GM12878 (cell line): ENCODE measurements around the gene YWHAQ. TPM values are rescaled to one million over a fixed set of nuclear protein-coding genes. Genes with fewer than 3 reads are reported as not detected.

Source experiments
- ATAC-seq: fragments of 200-7000 bp; cut with Tn5 transposase; 3 replicates; pipeline ENCODE4 v1.9.1; 2020; ENCODE audit warnings: mild to moderate bottlenecking, moderate library complexity
- BruUV-seq: library from RNA; stranded (reverse); fragments of 400-500 nt; replicated peaks from 2 replicates; lab custom pipeline; 2021; lab: Mats Ljungman, UMichigan
- CTCF ChIA-PET: fragments of 300-600 bp; sonication (Branson Sonifier 250); formaldehyde crosslinking; extraction: SDS; loops from one replicate; lab custom pipeline; 2021; ENCODE audit warnings: inconsistent platforms; lab: Yijun Ruan, JAX
- POLR2A ChIA-PET: fragments of 350-600 bp; formaldehyde crosslinking; extraction: SDS; loops from one replicate; lab custom pipeline; 2021; ENCODE audit warnings: inconsistent platforms; lab: Charles Lee
- RAD21 ChIA-PET: fragments of 300-600 bp; sonication (Branson Sonifier 250); formaldehyde crosslinking; loops from one replicate; lab custom pipeline; 2023; ENCODE audit warnings: antibody characterized with exemption; ENCODE audit not compliant: unreplicated experiment; lab: Charles Lee
- SMC1A ChIA-PET: fragments of 300-600 bp; sonication (Branson Sonifier 250); formaldehyde crosslinking; loops from one replicate; lab custom pipeline; 2023; ENCODE audit not compliant: unreplicated experiment, uncharacterized antibody; lab: Charles Lee
- DNase-seq: peaks from one replicate; pipeline ENCODE4 v3.0.0-alpha.2; 2011; ENCODE audit warnings: low read depth, low spot score
- FAIRE-seq: peaks from 3 replicates; lab custom pipeline; 2011; peaks lifted over from hg19 to GRCh38; lab: Jason Lieb, UNC
- H2AFZ ChIP-seq: 2 replicates; pipeline ENCODE4 v1.6.0; 2011; ENCODE audit warnings: low read depth, low read length, control low read depth; ENCODE audit not compliant: control insufficient read depth
- H3K27ac ChIP-seq: 2 replicates; pipeline ENCODE4 v1.5.1; 2011; ENCODE audit warnings: control low read depth; ENCODE audit not compliant: control insufficient read depth, insufficient read depth
- H3K27me3 ChIP-seq, 2 experiments: replicated peaks in 1 of 2; 2 replicates each; pipeline versions ENCODE4 v1.6.0 to v1.6.1; 2011; ENCODE audit warnings: low read length in 1 of 2; ENCODE audit not compliant: control insufficient read depth in 2 of 2, insufficient read depth in 2 of 2
- H3K36me3 ChIP-seq, 2 experiments: 2 replicates each; pipeline ENCODE4 v1.5.1; 2011; ENCODE audit warnings: low read length in 1 of 2; ENCODE audit not compliant: control insufficient read depth in 2 of 2, insufficient read depth in 2 of 2
- H3K4me1 ChIP-seq: 2 replicates; pipeline ENCODE4 v1.6.1; 2011; ENCODE audit warnings: mild to moderate bottlenecking, low read length, moderate library complexity, mixed read lengths; ENCODE audit not compliant: control insufficient read depth, insufficient read depth
- H3K4me2 ChIP-seq: 2 replicates; pipeline ENCODE4 v1.6.0; 2011; ENCODE audit warnings: control low read depth; ENCODE audit not compliant: control insufficient read depth, insufficient read depth
- H3K4me3 ChIP-seq: fragments of 200-600 bp; sonication (generic); 2 replicates; pipeline ENCODE4 v1.5.1; 2016
- H3K79me2 ChIP-seq: 2 replicates; pipeline ENCODE4 v1.6.0; 2011; ENCODE audit warnings: low read length; ENCODE audit not compliant: control insufficient read depth, insufficient read depth
- H3K9ac ChIP-seq: 2 replicates; pipeline ENCODE4 v1.8.0; 2011; ENCODE audit warnings: low read length, control low read depth, mixed read lengths; ENCODE audit not compliant: control insufficient read depth, insufficient read depth
- H3K9me3 ChIP-seq: replicated peaks from 3 replicates; pipeline ENCODE4 v1.5.1; 2011; ENCODE audit warnings: mild to moderate bottlenecking, low read length; ENCODE audit not compliant: control insufficient read depth, insufficient read depth
- H4K20me1 ChIP-seq: 2 replicates; pipeline ENCODE4 v1.6.0; 2011; ENCODE audit not compliant: control insufficient read depth, insufficient read depth
- CBX3 ChIP-seq: fragments of 200-600 bp; sonication (generic); IDR thresholded peaks from 2 replicates; pipeline ENCODE4 v1.6.1; 2016; ENCODE audit warnings: low read depth, borderline replicate concordance
- CHD1 ChIP-seq: IDR thresholded peaks from 2 replicates; pipeline ENCODE4 v1.6.1; 2012; ENCODE audit warnings: low read depth, low read length, improper control_type of control experiment
- DPF2 ChIP-seq: fragments of 450-650 bp; IDR thresholded peaks from 2 replicates; pipeline ENCODE4 v1.6.1; 2017; ENCODE audit warnings: mild to moderate bottlenecking
- PRDM15 ChIP-seq: fragments of 450-650 bp; formaldehyde crosslinking; IDR thresholded peaks from 2 replicates; pipeline ENCODE4 v1.4.0; 2020; ENCODE audit warnings: mild to moderate bottlenecking, moderate library complexity
- RBBP5 ChIP-seq: fragments of 200-600 bp; sonication (generic); conservative IDR thresholded peaks from 2 replicates; pipeline ENCODE4 v1.6.1; 2016
- TAF1 ChIP-seq: IDR thresholded peaks from 2 replicates; pipeline ENCODE4 v1.6.1; 2011; ENCODE audit warnings: mild to moderate bottlenecking, low read depth, low read length, borderline replicate concordance
- TCF12 ChIP-seq: IDR thresholded peaks from 2 replicates; pipeline ENCODE4 v1.6.1; 2011; ENCODE audit warnings: low read depth, mild to moderate bottlenecking, low read length
- TCF3 ChIP-seq: IDR thresholded peaks from 2 replicates; pipeline ENCODE4 v1.6.1; 2012; ENCODE audit warnings: low read depth, mild to moderate bottlenecking, low read length, borderline replicate concordance; ENCODE audit not compliant: insufficient read depth
- ZNF592 ChIP-seq: fragments of 450-650 bp; IDR thresholded peaks from 2 replicates; pipeline ENCODE4 v1.6.1; 2017; ENCODE audit warnings: mild to moderate bottlenecking, moderate library complexity
- WGBS: methylation state at CpG from one replicate; pipeline ENCODE4 v1.1.6; 2016; ENCODE audit warnings: low lambda C conversion rate; ENCODE audit not compliant: insufficient replicate concordance, insufficient coverage; ENCODE audit errors: missing lambda C conversion rate; 5-methylcytosine and 5-hydroxymethylcytosine counted together
- in situ Hi-C: fragments of 300-500 bp; cut with MboI; formaldehyde crosslinking; loops from 9 replicates; pipeline ENCODE4 v1.14.3; 2018; ENCODE audit warnings: mixed read lengths
- intact Hi-C: fragments of 100-400 bp; cut with micrococcal nuclease; formaldehyde crosslinking; loops from one replicate; pipeline ENCODE4 v1.14.2; 2022; ENCODE audit not compliant: unreplicated experiment
- polyA plus RNA-seq, 11 experiments: library from polyadenylated mRNA; depleted of rRNA in 4 of 11; unstranded in 6 of 11; stranded (reverse) in 5 of 11; fragments of >200 nt; fragmentation: Nextera tagmentation in 4 of 11; fragmentation: Illumina TruSeq in 1 of 11; extraction: Ambion mirVana in 4 of 11; extraction: Trizol in 1 of 11; gene quantifications; 1 replicate in 1 of 11; 2 replicates in 10 of 11; pipeline versions ENCODE4 v1.2.1 to v1.2.3, GENCODE V29; 2011 to 2016; ENCODE audit warnings: inconsistent platforms in 2 of 11, missing spikeins in 2 of 11, low read depth in 1 of 11
- total RNA-seq, 4 experiments: library from RNA; depleted of rRNA in 3 of 4; stranded (reverse); fragments of >200 nt in 3 of 4; fragmentation: Illumina TruSeq in 1 of 4; extraction: Trizol in 1 of 4; gene quantifications; 2 replicates each; pipeline versions ENCODE4 v1.2.1 to v1.2.3, GENCODE V29; 2013 to 2021

The YWHAQ gene
- total and polyA plus RNA-seq, 10 of the 15 experiments (the other 5 are each of a cell fraction or from before 2014, with no cell fraction given) = 63.0 to 515 (median 219) TPM

- TF ChIP-seq TCF3 = no peak
- no peak for TF ChIP-seq TAF1
- no peak for TF ChIP-seq CHD1
- TF ChIP-seq RBBP5 = no peak
- TF ChIP-seq TCF12 = no peak
- TF ChIP-seq ZNF592 = no peak
- TF ChIP-seq PRDM15 (CRISPR knock-in tag) = no peak
- no peak for TF ChIP-seq CBX3
- no peak for TF ChIP-seq DPF2
- in situ Hi-C loops = no loop called here
- H3K36me3 ChIP-seq = no peaks in the 10 kb centered on the region
- H2AFZ ChIP-seq = no peak overlapping the region
- no peak overlapping the region for H3K9ac ChIP-seq
- no peak overlapping the region for H3K4me3 ChIP-seq
- DNase-seq = no peak
- ChIA-PET POLR2A (no interaction called here), CTCF (no interaction called here), SMC1A (no interaction called here), RAD21 (no interaction called here)
- ATAC-seq = no peak
- intact Hi-C loops = no loop called here
- no peak overlapping the region for H3K27ac ChIP-seq
- no peak for FAIRE-seq
- peaks cover 17% of the 10 kb centered on the region for H3K4me1 ChIP-seq
- no peak overlapping the region for H3K4me2 ChIP-seq
- H3K9me3 ChIP-seq = no peaks in the 10 kb centered on the region
- H3K79me2 ChIP-seq = no peaks in the 10 kb centered on the region
- H4K20me1 ChIP-seq = no peaks in the 10 kb centered on the region
- WGBS = 68% methylated on average over 7 of the region's 7 CpGs
- H3K27me3 ChIP-seq = peaks cover 3 to 4% of the 10 kb centered on the region in 2 experiments; a peak in 3 of 4 replicates
- BruUV-seq = no TSS peak
These were observed 13.2 kb upstream of the YWHAQ start for GRCh38 chr2:9644021-9644420.
